ENCODE data around the gene TXNRD2. TPM values are rescaled to one million over a fixed set of nuclear protein-coding genes. Genes with fewer than 3 reads are reported as not detected.

The TXNRD2 gene
- total RNA-seq, 1 experiment from 2014 or later = 19.7 TPM

DNA sequence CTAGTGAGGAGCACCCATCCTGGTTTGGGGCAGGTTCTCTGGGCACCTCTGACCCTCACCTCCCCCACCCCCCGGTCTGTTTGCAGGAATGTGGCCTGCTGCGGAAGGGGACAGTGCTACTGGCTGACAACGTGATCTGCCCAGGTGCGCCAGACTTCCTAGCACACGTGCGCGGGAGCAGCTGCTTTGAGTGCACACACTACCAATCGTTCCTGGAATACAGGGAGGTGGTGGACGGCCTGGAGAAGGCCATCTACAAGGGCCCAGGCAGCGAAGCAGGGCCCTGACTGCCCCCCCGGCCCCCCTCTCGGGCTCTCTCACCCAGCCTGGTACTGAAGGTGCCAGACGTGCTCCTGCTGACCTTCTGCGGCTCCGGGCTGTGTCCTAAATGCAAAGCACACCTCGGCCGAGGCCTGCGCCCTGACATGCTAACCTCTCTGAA is 26.9 kb upstream of the TXNRD2 start:
- ChIA-PET POLR2A (no interaction called here), RAD21 (ENCODE audit: low non-redundant PET in 1 of 2, low total read pairs in 2 of 2, uncharacterized antibody in 2 of 2, unreplicated experiment in 2 of 2) (no interaction called here), CTCF (no interaction called here)
- no TSS peak for BruUV-seq (replicated peaks)
- H3K4me3 ChIP-seq (replicated peaks in 1 of 2; ENCODE audit: low read depth in 1 of 2, low read length in 2 of 2) = no peak overlapping the region
- no peak for ATAC-seq
- H3K36me3 ChIP-seq (ENCODE audit: control insufficient read depth in 1 of 2, insufficient read depth in 2 of 2, low read length in 2 of 2) = peaks cover 12 to 24% of the 10 kb centered on the region in 2 experiments; a peak in 3 of 4 replicates
- H3K27ac ChIP-seq (ENCODE audit: low read depth, low read length) = no peak overlapping the region
- H3K9me3 ChIP-seq (ENCODE audit: control insufficient read depth in 1 of 2, insufficient read depth in 1 of 2, low read depth in 1 of 2, low read length in 2 of 2) = no peaks in the 10 kb centered on the region
- no peaks in the 10 kb centered on the region for H3K9me2 ChIP-seq (ENCODE audit: insufficient read depth)
- H3K9ac ChIP-seq (ENCODE audit: low read length) = no peak overlapping the region
- no peaks in the 10 kb centered on the region for H3K27me3 ChIP-seq (ENCODE audit: insufficient read depth, low read length)
- no peak for DNase-seq (ENCODE audit: low read depth, low spot score)
- TF ChIP-seq SP1 (IDR thresholded peaks at IDR 0.05; ENCODE audit: low read depth) = no peak
- no peak for TF ChIP-seq ZFX (IDR thresholded peaks at IDR 0.05)
- intact Hi-C loops (cut with micrococcal nuclease) = loop anchor here (10.0 kb wide), 1 partner anchor 146 kb away; the partner anchor contains the start of genes RANBP1 and TRMT2A
- H3K79me2 ChIP-seq (ENCODE audit: insufficient read depth, low read length) = no peaks in the 10 kb centered on the region
- H3K4me2 ChIP-seq (ENCODE audit: low read length) = no peak overlapping the region
- no peaks in the 10 kb centered on the region for H4K20me1 ChIP-seq (ENCODE audit: insufficient read depth)
- H3K4me1 ChIP-seq (ENCODE audit: control insufficient read depth in 1 of 2, insufficient read depth in 2 of 2, low read length in 2 of 2) = peaks cover 9 to 20% of the 10 kb centered on the region in 2 experiments
- H2AFZ ChIP-seq (ENCODE audit: low read depth, low read length, poor library complexity, severe bottlenecking) = no peak overlapping the region

DNA sequence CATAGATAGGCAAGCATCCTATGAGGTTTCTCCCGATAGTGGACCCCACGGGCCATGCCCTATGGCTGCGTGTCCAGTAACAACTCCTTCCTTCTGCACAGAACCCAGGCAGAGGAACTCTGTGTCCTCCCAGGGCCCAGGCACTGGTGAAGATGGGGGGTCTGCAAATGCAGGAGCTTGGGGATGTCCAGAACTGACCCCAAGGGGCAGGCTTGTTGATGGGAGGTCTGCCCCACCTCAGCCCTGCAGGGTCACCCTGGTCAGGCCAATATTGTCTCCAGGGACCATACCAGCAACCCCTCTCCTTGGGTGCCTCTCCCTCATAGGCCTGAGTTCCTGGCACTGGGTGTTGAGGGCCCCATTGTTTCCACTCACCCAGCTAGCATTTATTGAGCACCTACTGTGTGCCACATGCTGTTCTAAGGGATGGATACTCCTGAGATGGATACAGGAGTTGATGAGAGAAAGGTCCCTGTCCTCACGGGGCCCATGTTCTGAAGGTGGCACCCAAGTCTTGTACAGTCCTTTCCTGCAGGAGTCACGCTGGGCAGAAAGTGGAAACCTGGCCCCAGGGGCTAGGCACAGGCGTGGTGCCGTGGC is 26.3 kb upstream of the TXNRD2 start:
- Histone ChIP-seq H3K9me3 (ENCODE audit: control insufficient read depth in 1 of 2, insufficient read depth in 1 of 2, low read depth in 1 of 2, low read length in 2 of 2) (no peaks in the 10 kb centered on the region), H3K4me2 (ENCODE audit: low read length) (no peak overlapping the region), H3K9me2 (ENCODE audit: insufficient read depth) (no peaks in the 10 kb centered on the region), H4K20me1 (ENCODE audit: insufficient read depth) (no peaks in the 10 kb centered on the region), H3K4me1 (ENCODE audit: control insufficient read depth in 1 of 2, insufficient read depth in 2 of 2, low read length in 2 of 2) (peaks cover 12 to 25% of the 10 kb centered on the region in 2 experiments), H3K27ac (ENCODE audit: low read depth, low read length) (no peak overlapping the region), H3K9ac (ENCODE audit: low read length) (no peak overlapping the region), H3K36me3 (ENCODE audit: control insufficient read depth in 1 of 2, insufficient read depth in 2 of 2, low read length in 2 of 2) (peaks cover 12 to 20% of the 10 kb centered on the region in 2 experiments; a peak in 3 of 4 replicates), H3K27me3 (ENCODE audit: insufficient read depth, low read length) (no peaks in the 10 kb centered on the region), H3K4me3 (replicated peaks in 1 of 2; ENCODE audit: low read depth in 1 of 2, low read length in 2 of 2) (no peak overlapping the region), H2AFZ (ENCODE audit: low read depth, low read length, poor library complexity, severe bottlenecking) (no peak overlapping the region), H3K79me2 (ENCODE audit: insufficient read depth, low read length) (no peaks in the 10 kb centered on the region)
- CTCF ChIA-PET = no interaction called here
- intact Hi-C loops (cut with micrococcal nuclease) = loop anchor here (10.0 kb wide), 1 partner anchor 147 kb away; the partner anchor contains the start of genes RANBP1 and TRMT2A
- BruUV-seq (replicated peaks) = no TSS peak
- no peak for ATAC-seq
- no peak for DNase-seq (ENCODE audit: low read depth, low spot score)
- POLR2A ChIA-PET = no interaction called here
- RAD21 ChIA-PET (ENCODE audit: low non-redundant PET in 1 of 2, low total read pairs in 2 of 2, uncharacterized antibody in 2 of 2, unreplicated experiment in 2 of 2) = no interaction called here
- TF ChIP-seq ZNF274 (IDR thresholded peaks at IDR 0.05; ENCODE audit: low read depth, low read length) = no peak
- no peak for TF ChIP-seq POLR2AphosphoS5 (IDR thresholded peaks at IDR 0.05; ENCODE audit: low read depth, low read length)
- TF ChIP-seq, protein P1, sequence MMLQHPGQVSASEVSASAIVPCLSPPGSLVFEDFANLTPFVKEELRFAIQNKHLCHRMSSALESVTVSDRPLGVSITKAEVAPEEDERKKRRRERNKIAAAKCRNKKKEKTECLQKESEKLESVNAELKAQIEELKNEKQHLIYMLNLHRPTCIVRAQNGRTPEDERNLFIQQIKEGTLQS (IDR thresholded peaks at IDR 0.05) = no peak
- TF ChIP-seq, protein P2, sequence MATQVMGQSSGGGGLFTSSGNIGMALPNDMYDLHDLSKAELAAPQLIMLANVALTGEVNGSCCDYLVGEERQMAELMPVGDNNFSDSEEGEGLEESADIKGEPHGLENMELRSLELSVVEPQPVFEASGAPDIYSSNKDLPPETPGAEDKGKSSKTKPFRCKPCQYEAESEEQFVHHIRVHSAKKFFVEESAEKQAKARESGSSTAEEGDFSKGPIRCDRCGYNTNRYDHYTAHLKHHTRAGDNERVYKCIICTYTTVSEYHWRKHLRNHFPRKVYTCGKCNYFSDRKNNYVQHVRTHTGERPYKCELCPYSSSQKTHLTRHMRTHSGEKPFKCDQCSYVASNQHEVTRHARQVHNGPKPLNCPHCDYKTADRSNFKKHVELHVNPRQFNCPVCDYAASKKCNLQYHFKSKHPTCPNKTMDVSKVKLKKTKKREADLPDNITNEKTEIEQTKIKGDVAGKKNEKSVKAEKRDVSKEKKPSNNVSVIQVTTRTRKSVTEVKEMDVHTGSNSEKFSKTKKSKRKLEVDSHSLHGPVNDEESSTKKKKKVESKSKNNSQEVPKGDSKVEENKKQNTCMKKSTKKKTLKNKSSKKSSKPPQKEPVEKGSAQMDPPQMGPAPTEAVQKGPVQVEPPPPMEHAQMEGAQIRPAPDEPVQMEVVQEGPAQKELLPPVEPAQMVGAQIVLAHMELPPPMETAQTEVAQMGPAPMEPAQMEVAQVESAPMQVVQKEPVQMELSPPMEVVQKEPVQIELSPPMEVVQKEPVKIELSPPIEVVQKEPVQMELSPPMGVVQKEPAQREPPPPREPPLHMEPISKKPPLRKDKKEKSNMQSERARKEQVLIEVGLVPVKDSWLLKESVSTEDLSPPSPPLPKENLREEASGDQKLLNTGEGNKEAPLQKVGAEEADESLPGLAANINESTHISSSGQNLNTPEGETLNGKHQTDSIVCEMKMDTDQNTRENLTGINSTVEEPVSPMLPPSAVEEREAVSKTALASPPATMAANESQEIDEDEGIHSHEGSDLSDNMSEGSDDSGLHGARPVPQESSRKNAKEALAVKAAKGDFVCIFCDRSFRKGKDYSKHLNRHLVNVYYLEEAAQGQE (IDR thresholded peaks at IDR 0.05; ENCODE audit: low read depth) = no peak
- no peak for TF ChIP-seq POLR2A (IDR thresholded peaks at IDR 0.05; ENCODE audit: borderline replicate concordance, extremely low read depth, insufficient read depth, insufficient read length)
- no peak for TF ChIP-seq SRF (IDR thresholded peaks at IDR 0.05; ENCODE audit: low read depth)
- no peak for TF ChIP-seq EZH2phosphoT487 (IDR thresholded peaks at IDR 0.05; ENCODE audit: borderline replicate concordance)
- no peak for TF ChIP-seq CBX3 (IDR thresholded peaks at IDR 0.05; ENCODE audit: low read depth)
- TF ChIP-seq EGR1 (IDR thresholded peaks at IDR 0.05; ENCODE audit: low read depth) = no peak
- TF ChIP-seq, protein P3, sequence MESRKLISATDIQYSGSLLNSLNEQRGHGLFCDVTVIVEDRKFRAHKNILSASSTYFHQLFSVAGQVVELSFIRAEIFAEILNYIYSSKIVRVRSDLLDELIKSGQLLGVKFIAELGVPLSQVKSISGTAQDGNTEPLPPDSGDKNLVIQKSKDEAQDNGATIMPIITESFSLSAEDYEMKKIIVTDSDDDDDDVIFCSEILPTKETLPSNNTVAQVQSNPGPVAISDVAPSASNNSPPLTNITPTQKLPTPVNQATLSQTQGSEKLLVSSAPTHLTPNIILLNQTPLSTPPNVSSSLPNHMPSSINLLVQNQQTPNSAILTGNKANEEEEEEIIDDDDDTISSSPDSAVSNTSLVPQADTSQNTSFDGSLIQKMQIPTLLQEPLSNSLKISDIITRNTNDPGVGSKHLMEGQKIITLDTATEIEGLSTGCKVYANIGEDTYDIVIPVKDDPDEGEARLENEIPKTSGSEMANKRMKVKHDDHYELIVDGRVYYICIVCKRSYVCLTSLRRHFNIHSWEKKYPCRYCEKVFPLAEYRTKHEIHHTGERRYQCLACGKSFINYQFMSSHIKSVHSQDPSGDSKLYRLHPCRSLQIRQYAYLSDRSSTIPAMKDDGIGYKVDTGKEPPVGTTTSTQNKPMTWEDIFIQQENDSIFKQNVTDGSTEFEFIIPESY (IDR thresholded peaks at IDR 0.05; ENCODE audit: extremely low read depth, insufficient replicate concordance, low read length) = no peak

Measured in HCT116 (cell line).